ENCODE measurements around the gene HMGN1.

Gene HMGN1

GRCh38 chr21:39326607-39327307 is 22.1 kb downstream of the HMGN1 start:
- no peak for DNase-seq

- no peak for DNase-seq
These were observed 23.4 kb downstream of the HMGN1 start for GRCh38 chr21:39325458-39325857.

- no peak for DNase-seq
These were observed 27.5 kb downstream of the HMGN1 start for GRCh38 chr21:39321424-39321823.

DNA sequence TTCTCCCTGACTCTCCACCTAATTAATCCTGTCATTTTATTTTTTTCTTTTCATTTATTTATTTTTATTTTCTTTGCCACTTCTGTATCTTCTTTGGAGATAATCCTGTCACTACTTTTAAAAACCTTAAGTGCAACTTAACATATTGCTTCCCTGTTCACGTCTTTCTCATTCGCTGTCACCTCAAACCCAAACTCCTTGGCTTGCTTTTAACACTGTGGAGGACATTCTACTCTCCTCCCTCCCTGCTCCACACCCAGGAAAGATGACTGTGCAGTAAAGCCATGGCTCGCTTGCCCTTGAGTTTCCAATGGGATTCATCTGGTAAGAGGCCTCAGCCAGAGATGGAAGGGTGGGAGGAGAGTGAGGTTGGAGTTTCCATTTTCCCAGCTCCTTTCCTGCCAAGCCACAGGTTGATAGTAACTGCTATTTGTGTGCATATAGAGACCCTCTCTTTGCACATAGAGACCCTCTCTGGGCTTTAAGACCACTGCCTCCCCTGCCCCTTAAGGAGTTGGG is 29.0 kb downstream of the HMGN1 start:
- no peak for DNase-seq

- no peak for DNase-seq
These were observed 29.6 kb downstream of the HMGN1 start for GRCh38 chr21:39319251-39319756.

- no peak for DNase-seq
These were observed 30.6 kb downstream of the HMGN1 start for GRCh38 chr21:39318091-39318959.

DNA sequence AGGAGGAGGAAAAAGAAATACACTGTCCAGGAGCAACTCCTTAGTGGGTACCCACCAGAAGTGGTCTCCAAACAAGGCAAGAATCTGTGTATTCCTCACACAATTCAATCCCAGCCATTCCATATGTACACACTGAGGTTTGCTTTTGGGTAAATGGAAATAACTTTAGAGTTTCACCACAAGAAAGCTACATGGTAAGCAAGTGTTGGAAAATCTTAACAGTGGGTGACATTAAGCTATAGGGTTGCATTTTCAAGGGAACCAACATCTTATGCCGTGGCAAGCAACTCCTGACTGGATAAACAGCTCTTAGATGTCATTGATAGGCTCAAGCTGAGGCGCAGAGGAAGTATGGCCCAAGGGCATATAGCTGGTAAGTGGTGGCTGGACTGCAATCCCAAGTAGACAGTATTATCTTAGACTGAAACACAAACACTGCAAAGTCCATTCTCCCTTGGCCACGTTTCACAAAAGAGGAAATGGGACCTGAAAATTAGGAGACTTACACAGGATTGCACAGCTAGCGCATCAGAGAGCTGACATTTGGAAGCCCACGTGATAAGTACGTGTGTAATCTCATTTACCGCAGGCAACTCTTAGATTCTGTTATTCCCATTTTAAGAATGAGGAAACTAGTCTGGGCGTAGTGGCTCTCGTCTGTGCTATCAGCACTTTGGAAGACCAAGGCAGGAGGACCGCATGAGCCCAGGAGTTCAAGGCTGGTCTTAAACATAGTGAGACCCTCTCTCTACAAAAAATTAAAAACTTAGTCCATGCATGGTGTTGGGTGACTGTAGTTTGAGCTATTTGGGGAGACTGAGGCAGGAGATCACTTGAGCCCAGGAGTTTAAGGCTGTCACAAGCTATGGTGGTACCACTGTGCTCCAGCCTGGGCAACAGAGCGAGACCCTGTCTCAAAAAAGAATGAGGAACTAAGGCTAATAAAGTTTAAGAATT is 31.5 kb downstream of the HMGN1 start:
- DNase-seq = no peak

- no peak for DNase-seq
These were observed 32.2 kb downstream of the HMGN1 start for GRCh38 chr21:39316729-39317128.

DNA sequence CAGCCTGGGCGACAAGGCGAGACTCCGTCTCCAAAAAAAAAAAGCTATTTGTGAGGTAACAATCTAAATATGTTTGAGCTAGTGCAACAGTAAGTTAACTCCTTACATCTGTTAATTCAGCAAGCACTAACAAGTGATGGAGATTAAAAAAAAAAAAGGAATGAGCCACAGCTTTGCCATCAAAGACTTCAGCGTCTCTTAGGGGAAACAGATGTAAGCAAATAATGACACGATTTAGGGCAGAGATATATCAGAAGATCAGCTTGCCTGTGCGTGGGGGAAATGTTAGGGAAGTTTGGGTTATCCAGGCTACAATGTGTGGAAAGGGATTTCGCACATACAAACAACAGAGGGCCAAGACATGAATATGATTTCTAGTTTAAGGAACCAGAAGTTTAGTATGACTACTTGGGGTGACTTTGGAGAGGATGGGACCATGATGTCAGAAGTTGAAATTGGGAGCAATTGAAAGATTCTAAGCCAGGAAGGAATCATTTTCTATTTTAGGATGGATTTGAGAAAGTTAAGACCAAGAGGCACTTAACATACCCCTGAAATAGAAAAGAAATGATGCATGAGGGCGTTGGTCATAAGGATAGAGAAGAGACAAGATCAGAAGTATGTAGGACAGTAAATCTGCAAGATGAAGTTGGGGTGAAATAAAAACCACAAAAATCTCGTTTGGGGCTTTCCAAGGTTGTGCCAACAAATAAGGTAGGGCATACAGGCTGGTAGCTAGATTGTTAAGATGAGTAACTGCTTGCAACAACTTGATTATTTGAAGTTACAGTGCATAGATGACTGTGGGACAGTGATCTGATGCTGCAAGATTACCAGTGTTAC is 33.1 kb downstream of the HMGN1 start:
- DNase-seq = no peak

DNA sequence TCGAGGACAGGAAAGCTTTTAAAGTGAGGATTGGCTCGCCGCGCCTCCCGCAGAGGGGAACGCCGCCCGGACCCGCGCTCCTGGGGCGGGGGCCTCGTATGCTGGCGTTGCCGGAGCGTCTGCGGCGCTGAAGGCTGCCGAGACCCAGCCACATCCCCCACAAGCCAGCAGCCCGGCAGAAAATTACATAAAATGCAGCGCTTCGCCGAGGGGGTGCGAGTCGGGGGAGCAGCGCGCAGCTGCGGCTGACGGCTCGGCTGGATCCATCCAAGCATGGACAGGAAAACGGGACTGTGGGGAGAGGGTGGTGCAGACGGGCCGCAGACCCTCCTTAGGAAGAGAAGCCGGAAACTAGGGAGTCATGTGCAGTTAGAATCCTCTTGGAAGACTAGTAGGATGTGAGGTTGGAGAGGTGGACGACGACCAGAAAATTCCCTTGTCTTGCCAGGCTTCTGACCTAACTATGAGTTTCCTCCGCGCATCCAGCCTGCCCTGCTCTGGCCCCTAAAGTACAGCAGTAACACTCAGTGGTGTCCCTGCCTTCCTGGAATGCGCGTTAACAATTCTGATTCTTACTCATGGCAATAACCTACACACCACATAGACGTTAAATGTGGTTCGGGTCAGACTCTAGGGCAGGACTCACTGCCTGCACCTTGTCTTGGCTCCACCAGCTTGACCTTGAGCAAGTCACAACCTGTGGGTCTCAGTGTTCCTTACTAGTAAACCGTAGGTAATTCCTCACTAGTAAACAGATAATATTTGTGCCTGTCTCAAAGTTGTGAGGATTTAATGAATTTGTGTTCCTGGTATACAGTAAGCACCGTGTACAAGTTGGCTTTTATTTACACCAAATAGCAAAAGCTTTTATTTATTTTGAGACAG is 34.5 kb downstream of the HMGN1 start:
- DNase-seq = peak; percentile 74

DNA sequence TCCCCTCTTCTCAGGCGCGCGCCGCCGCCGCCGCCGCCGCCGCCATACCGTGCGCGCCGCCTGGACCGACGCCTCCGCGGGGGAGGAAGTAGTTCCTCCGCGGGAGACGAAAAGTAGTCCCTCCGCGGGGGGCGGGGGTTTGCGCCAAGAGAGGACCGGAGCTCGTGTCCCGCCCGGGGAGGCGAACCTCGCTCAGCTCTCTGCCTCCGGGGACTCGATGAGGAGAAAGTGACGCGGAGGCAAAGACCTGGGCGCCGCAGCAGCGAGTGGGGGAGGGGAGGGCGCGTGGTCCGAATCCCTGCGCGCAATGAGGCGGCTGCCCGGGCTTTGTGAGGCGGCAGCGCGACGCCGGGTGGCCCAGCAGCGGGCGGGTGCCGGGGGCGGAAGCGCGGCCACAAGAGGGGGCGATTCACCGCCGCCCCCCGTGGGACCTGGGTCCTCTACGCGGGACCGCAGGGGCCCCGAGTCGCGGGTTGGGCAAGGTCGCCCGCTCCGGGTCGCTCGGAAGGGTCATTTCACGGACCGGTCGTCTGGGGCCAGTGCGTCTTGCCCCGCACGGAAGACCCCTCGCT is 35.2 kb downstream of the HMGN1 start, which contains the start of gene BRWD1:
BRWD1 (minus strand) TSS at position 62 of the 572 bp plus-strand sequence. CDS start 141 bp downstream, outside the sequence.
- peak; percentile 91 for DNase-seq

DNA sequence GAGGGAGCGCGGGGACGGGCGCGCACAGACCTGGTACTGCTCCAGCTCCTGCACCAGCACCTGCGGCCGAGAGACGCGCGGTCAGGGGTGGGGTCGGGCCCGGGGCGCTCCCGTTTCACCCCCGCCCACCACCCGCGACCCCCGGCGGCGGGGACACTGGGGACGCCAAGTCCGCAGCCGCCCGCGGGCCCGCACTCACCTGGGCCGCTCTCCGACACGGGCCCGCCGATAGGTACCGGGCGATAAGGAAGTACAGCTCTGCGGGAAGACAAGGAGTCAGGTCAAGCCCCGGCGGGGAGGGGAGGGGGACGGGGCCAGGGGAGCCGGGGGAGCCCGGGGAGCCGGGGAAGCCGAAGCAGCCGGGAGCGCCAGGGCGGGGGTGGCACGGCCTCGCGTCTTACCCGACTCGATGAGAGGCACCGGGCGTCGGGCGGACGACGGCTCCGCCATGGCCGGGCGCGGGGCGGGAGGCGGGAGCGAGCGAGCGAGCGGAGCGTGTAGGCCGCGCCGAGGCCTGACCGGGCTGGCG is 35.8 kb downstream of the HMGN1 start:
- no peak for DNase-seq

DNA sequence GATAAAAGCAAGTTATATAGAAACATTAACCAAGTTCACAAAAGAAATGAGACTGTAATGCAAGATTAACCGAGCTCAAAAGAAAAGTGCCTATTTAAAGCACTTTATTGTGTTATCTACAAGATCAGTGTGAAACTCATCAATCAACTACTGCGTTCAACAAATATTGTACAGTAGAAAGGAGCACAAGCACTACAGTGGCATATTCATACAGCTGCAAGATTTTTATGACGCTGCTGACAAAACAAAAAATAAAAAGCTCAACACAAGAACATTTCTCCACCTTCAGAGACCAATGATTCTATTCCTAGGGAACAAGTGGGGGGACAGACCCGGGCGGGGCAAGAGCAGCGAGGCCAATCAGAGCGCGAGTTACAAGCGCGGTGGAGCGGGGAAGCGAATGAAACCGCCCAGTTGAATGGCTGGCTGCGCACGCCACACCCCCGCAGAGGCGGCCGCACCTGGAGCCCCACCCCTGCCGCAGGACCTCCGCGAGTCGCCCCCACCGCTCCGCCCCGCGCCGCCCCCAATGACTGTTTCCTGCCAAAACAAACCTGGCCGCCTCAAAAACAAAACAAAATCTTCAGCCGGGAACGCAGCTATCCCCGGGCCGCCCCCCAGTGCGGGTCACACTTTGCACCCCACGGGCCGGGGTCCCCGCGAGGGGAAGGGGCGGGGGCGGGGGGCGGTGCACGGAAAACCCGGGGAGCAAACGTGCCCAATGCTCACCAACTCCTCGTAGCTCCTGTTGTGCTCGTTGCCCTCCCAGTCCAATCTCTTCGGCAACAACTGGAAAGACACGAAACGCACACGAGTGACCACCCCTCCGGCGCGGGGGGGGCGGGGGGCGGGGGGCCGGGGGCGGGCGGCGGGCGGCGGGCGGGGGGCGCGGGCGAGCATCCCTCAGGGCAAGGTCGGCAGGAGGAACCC is 36.5 kb downstream of the HMGN1 start:
- peak; percentile 99 for DNase-seq

DNA sequence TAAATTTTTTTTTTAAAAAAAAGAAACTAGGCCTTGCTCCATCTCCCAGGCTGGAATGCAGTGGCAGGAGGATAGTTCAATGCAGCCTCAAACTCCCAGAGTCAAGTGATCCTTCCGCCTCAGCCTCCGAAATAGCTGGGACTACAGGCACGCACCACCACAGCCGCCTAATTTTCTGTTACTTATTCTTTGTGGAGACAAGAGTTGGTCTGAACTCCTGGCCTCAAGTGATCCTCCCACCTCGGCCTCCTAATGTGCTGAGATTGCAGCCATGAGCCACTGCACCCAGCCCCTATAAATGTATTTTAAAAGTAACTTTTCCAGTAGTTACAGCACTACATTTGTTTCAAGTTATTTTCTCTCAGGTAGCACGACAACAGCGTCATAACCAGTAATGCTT is 37.7 kb downstream of the HMGN1 start:
- no peak for DNase-seq

DNA sequence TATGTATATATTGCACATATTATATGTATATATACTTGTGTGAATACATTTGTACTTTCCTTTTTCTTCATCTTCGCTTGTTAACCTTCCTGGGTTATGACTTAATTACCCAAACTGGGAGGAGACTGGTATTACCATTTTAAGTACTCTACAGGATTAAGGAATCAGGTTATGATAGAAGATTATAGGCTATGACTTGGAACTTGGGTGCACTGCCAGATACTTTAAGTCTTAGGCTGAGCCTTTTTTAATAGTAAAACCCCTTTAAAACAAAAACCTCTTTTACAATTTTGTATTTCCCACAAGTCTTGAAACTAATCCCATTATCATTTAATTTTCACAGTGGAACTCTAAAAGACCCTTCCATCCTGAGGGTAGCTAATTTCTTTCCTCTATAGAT is 41.4 kb downstream of the HMGN1 start:
- no peak for DNase-seq

DNA sequence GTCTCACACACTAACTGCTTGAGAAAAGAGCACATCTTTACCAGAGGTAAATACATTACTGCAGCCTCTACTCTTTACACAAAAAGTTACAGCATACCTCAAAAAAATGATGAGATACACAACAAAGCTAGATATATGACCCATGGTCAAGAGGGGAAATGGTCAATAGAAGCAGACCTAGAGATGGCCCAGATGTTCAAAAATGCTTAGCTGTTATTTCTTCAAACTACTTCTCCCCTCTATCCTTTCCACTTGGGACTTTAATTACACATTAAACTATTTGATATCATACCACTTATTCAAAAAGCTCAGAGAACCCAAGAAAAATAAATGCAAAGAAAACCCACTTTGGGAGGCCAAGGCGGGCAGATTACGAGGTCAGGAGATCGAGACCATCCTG is 48.3 kb downstream of the HMGN1 start:
- no peak for DNase-seq

DNA sequence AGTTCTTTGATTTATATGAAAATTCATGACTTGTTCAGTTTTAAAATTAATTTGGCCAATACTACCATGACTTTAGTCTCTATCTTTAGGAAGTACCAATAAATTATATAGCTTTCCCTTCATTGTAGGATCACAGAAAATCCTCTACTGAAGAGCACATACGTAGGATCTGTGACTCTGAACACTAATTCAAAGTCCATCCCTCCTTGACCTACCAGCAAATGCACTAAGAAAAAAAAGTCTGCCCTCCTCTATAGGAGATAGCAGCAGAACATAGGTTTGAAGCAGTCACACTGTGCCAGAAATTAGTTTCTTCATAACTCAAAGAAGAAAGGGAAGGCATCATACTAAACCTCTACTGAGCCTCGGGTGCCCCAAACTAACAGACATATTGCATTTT is 52.0 kb downstream of the HMGN1 start:
- DNase-seq = no peak
